Measurements from ENCODE around the gene CLMN.

The CLMN gene

GRCh38 chr14:95345032-95345431 lies 25.3 kb upstream of the CLMN start:
- no peak for DNase-seq

GRCh38 chr14:95344536-95344935 lies 24.8 kb upstream of the CLMN start:
- no peak for DNase-seq

GRCh38 chr14:95341564-95341963 lies 21.9 kb upstream of the CLMN start:
- DNase-seq = no peak

GRCh38 chr14:95341115-95341514 lies 21.4 kb upstream of the CLMN start:
- DNase-seq = no peak

- no peak for DNase-seq
These were observed 20.5 kb upstream of the CLMN start for GRCh38 chr14:95340201-95340697.

GRCh38 chr14:95339301-95339865 lies 19.7 kb upstream of the CLMN start:
- DNase-seq = no peak

GRCh38 chr14:95338436-95338835 lies 18.7 kb upstream of the CLMN start:
- no peak for DNase-seq

GRCh38 chr14:95337041-95337595 lies 17.4 kb upstream of the CLMN start:
- DNase-seq = no peak

- DNase-seq = no peak
These were observed 16.6 kb upstream of the CLMN start for GRCh38 chr14:95336192-95336760.

- DNase-seq = no peak
These were observed 15.4 kb upstream of the CLMN start for GRCh38 chr14:95335071-95335470.

- DNase-seq = no peak
These were observed 14.3 kb upstream of the CLMN start for GRCh38 chr14:95334044-95334443.

GRCh38 chr14:95332641-95333040 lies 12.9 kb upstream of the CLMN start:
- DNase-seq = no peak

GRCh38 chr14:95331708-95332408 lies 12.2 kb upstream of the CLMN start:
- DNase-seq = no peak

- no peak for DNase-seq
These were observed 11.1 kb upstream of the CLMN start for GRCh38 chr14:95330591-95331370.

GRCh38 chr14:95329941-95330340 lies 10.2 kb upstream of the CLMN start:
- DNase-seq = no peak

GRCh38 chr14:95328729-95329503 lies 9.2 kb upstream of the CLMN start:
- DNase-seq = peak in 1 of 51 donors; percentile 33

- no peak for DNase-seq
These were observed 8.1 kb upstream of the CLMN start for GRCh38 chr14:95327558-95328374.

GRCh38 chr14:95326987-95327386 lies 7.3 kb upstream of the CLMN start:
- DNase-seq = no peak

GRCh38 chr14:95323917-95324316 lies 4.2 kb upstream of the CLMN start:
- DNase-seq = no peak

GRCh38 chr14:95323361-95323760 lies 3.7 kb upstream of the CLMN start:
- DNase-seq = no peak
